Suprapubic skin (tissue), 2 donors: ENCODE results near the gene IQSEC1.

Experiments used
- EP300 ChIP-seq: sonication (generic); formaldehyde crosslinking; IDR thresholded peaks from one replicate; pipeline ENCODE4 v1.6.1; 2017; ENCODE audit warnings: antibody characterized with exemption
- POLR2A ChIP-seq, 2 donors: fragments of 450-650 bp; IDR thresholded peaks; one replicate each; pipeline ENCODE4 v1.6.1; 2017; ENCODE audit warnings: antibody characterized with exemption in 2 of 2, mild to moderate bottlenecking in 2 of 2, moderate library complexity in 2 of 2

GRCh38 chr3:13057282-13058040 lies 15.8 kb downstream of the IQSEC1 start:
- TF ChIP-seq POLR2A (IDR thresholded peaks at IDR 0.05) = no peak
- no peak for TF ChIP-seq EP300
